Glomerular visceral epithelial cell (primary cell): Measurements from ENCODE around the gene PRSS33.

Experiments
- DNase-seq: peaks from one replicate; pipeline ENCODE4 v3.0.0-alpha.2; 2016; ENCODE audit errors: extremely low spot score

Gene PRSS33

DNA sequence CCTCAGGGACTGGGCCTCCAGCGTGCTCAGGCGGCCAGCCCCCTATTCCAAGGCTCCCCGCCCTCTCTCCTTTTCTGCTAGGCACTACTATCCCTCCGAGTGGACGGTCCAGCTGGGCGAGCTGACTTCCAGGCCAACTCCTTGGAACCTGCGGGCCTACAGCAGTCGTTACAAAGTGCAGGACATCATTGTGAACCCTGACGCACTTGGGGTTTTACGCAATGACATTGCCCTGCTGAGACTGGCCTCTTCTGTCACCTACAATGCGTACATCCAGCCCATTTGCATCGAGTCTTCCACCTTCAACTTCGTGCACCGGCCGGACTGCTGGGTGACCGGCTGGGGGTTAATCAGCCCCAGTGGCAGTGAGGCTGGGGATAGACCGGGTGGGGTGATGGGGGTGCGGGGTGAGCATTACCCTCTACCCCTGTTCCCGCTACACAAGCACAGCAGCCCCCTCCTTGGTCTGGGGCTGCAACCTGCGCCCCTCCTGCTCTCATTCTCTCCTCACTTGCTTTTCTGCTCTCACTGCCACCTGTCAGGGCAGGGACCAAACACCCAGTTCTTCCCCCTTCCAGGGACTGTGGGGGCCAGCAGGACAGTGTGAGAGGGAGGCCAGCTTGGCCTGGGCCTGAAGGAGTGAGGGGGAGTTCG is 12.0 kb upstream of the PRSS33 start:
- DNase-seq, result no peak

- no peak for DNase-seq
These were observed 11.4 kb upstream of the PRSS33 start for GRCh38 chr16:2798723-2799204.

DNA sequence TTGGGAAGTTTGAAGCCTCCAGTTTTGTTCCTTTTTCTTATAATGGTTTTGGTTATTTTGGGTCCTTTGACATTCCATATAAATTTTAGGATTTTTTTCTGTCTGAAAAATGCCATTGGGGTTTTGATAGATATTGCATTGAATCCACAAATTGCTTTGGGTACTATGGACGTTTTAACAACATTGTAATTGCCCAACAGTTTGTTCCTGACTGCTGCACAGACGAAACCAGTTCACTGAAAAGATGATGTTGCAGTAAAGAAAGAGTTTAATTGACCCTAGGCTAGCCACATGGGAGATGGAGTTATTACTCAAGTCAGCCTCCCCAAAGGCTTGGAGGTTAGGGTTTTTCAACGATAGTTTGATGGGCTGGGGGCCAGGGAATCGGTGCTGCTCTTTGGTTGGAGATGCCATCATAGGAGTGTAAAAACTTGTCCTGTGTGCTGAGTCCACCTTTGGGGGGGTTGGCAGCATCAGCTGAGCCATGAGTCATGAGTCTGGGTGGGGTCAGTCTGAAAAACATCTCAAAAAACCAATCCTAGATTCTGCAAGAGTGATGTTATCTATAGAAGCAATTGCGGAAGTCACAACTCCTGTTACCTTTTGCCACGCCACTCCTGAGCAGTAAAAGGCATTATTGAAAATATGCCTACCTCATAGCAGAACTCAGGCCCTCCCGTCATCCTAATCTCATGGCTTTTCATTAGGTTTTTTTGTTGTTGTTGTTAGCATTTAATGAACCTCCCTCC is 8.2 kb upstream of the PRSS33 start:
- no peak for DNase-seq

GRCh38 chr16:2792940-2793339 is 5.6 kb upstream of the PRSS33 start:
- no peak for DNase-seq

GRCh38 chr16:2791174-2791573 is 3.8 kb upstream of the PRSS33 start:
- DNase-seq, result no peak

DNA sequence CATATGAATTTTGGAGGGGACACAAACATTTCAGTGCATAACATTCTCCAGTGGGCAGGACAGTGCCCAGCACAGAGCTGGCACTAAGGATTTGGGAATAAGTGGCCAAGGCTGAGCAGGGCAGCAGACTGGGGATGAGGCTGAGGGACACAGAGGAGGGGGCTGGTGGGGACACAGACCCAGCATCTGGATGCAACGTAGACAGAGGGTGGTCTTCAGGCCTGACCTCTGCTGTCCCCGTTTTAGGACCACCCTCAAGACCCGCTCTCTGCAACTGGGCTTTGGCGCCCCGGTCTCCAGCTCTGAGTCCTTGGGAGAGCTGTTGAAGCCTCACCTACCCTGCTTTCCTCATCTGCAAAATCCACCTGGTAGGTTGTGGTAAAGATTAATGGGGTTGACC is 3.3 kb upstream of the PRSS33 start:
- no peak for DNase-seq

DNA sequence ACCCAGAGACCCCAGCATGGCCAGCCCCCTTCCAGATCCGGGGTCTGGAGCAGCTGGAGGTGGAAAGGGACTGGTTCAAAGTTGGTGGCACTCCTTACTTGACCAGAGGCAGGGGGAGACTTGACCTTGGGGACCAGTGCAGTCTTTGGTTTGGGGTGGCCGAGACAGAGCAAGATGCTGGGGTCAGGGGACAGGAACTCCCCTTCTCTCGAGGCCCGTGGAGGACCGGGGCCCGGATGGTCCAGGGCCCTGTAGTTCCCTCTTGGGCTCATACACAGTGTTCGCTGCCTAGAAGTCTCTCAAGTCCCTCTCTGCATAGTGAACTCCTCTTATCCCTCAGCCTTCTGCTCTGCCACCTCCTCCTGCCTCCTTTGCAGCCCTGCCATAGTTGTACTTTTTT is 601 bp upstream of the PRSS33 start:
- DNase-seq, result no peak

- no peak for DNase-seq
These were observed 571 bp downstream of the PRSS33 start for GRCh38 chr16:2786826-2787151.

DNA sequence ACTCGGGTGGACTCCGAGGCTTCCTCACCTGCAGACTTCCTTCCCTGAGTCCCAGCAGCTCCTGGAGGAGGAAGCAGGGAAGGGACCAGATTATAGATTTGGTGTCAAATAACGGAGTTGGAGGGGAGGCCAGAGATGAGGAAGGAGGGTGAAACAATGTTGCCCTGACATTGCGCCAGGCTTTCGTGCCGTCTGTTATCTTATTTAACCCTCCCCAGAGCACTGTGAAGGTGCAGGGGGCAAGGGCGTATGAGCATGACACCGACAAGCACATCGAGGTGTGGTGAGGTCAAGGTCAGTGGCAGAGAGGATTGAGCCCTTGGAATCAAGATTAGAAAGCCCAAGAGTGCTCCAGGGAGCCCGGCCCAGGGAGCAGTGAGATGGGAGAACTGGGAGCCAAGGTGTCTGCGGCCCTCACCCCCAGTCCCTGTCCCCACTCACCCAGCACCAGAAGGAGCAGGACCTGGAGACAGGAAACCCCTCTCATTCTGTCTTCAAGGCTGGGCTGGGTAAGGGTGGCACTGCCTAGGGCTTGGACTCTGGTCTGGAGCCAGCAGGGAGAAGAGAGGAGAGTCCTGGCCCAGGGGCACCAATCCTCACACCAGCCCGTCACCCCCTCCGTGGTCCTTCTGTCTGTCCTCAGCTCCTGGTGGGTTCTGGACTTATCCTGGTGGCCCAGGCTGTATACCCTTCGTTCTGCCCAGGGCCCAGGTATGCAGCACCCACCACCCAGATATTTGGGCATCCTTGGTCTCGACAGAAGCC is 1.1 kb downstream of the PRSS33 start:
- no peak for DNase-seq

- no peak for DNase-seq
These were observed 2.0 kb downstream of the PRSS33 start for GRCh38 chr16:2785101-2785991.

GRCh38 chr16:2784358-2785100 is 2.8 kb downstream of the PRSS33 start:
- no peak for DNase-seq

GRCh38 chr16:2783581-2784357 is 3.6 kb downstream of the PRSS33 start:
- no peak for DNase-seq

- DNase-seq, result no peak
These were observed 4.6 kb downstream of the PRSS33 start for GRCh38 chr16:2782583-2783351.

- no peak for DNase-seq
These were observed 7.1 kb downstream of the PRSS33 start for GRCh38 chr16:2779978-2780898.

- no peak for DNase-seq
These were observed 8.0 kb downstream of the PRSS33 start for GRCh38 chr16:2779151-2779920.

- DNase-seq, result no peak
These were observed 8.8 kb downstream of the PRSS33 start for GRCh38 chr16:2778630-2778958.

- DNase-seq, result no peak
These were observed 9.3 kb downstream of the PRSS33 start for GRCh38 chr16:2777903-2778629.
